HG03558 (cell line): ENCODE data around the gene CPN1.
"Not testable (repeated sequence)": the region's sequence is repeated elsewhere in the genome, so short reads cannot be mapped to it uniquely, and the experiment has no call there.

Source experiments
- ATAC-seq: cut with Tn5 transposase; IDR thresholded peaks from one replicate; pipeline ENCODE4 v1.9.1; 2021; ENCODE audit warnings: moderate number of reproducible peaks; ENCODE audit not compliant: unreplicated experiment; ENCODE audit errors: extremely low read depth

The CPN1 gene

GRCh38 chr10:100027416-100027815, 54.3 kb downstream of the CPN1 start:
- ATAC-seq: no peak

- no peak for ATAC-seq
Observed at GRCh38 chr10:100025576-100025975, 56.1 kb downstream of the CPN1 start.

GRCh38 chr10:100024748-100025147, 56.9 kb downstream of the CPN1 start:
- ATAC-seq: no peak

GRCh38 chr10:100022403-100022802, 59.3 kb downstream of the CPN1 start:
- ATAC-seq: no peak

- ATAC-seq: no peak
Observed at GRCh38 chr10:100021322-100021721, 60.3 kb downstream of the CPN1 start.

GRCh38 chr10:100020886-100021253, 60.8 kb downstream of the CPN1 start:
- no peak for ATAC-seq

- ATAC-seq: peak; percentile 47
Observed at GRCh38 chr10:100020142-100020885, 61.4 kb downstream of the CPN1 start.

GRCh38 chr10:100019787-100020141, 61.9 kb downstream of the CPN1 start:
- ATAC-seq: no peak

- ATAC-seq: peak; percentile 57
Observed at GRCh38 chr10:100014071-100014762, 67.5 kb downstream of the CPN1 start.

GRCh38 chr10:100013621-100014020, 68.0 kb downstream of the CPN1 start:
- no peak for ATAC-seq

GRCh38 chr10:100011906-100012305, 69.8 kb downstream of the CPN1 start:
- ATAC-seq: not testable (repeated sequence)

- peak; percentile 37 for ATAC-seq
Observed at GRCh38 chr10:100009793-100010676, 71.6 kb downstream of the CPN1 start, which contains the start of gene DNMBP. DNMBP (minus strand) TSS chr10:100009947; CDS start chr10:99972124, 37,823 bp downstream.

- peak; percentile 21 for ATAC-seq
Observed at GRCh38 chr10:100009283-100009792, 72.3 kb downstream of the CPN1 start.

GRCh38 chr10:100008708-100009282, 72.9 kb downstream of the CPN1 start:
- ATAC-seq: no peak

GRCh38 chr10:100008142-100008522, 73.5 kb downstream of the CPN1 start:
- ATAC-seq: no peak

- ATAC-seq: no peak
Observed at GRCh38 chr10:100007231-100008141, 74.2 kb downstream of the CPN1 start.

GRCh38 chr10:100006243-100006886, 75.3 kb downstream of the CPN1 start:
- no peak for ATAC-seq

GRCh38 chr10:100004805-100005510, 76.7 kb downstream of the CPN1 start:
- no peak for ATAC-seq
